Stimulated activated naive CD8-positive, alpha-beta T cell treated with anti-CD3 and anti-CD28 coated beads, Interleukin-15, amount 100 ng/mL, for 72 hours (primary cell): ENCODE measurements around the gene FAAP20.
"Not testable (repeated sequence)": the region's sequence is repeated elsewhere in the genome, so short reads cannot be mapped to it uniquely, and the experiment has no call there.

Experiments
- ATAC-seq: fragments of 150-1000 bp; cut with Tn5 transposase; 2 replicates; pipeline ENCODE4 v1.10.0; 2021; ENCODE audit warnings: mild to moderate bottlenecking, moderate library complexity
- DNase-seq, 2 donors: peaks; one replicate each; pipeline ENCODE4 v3.0.0; 2021 to 2022
- H3K27ac Mint-ChIP-seq, 2 donors: one replicate each; pipeline ENCODE4 v1.8.0; 2022; ENCODE audit warnings: mild to moderate bottlenecking in 2 of 2, mixed read lengths in 2 of 2, moderate library complexity in 2 of 2
- H3K27me3 Mint-ChIP-seq: one replicate; pipeline ENCODE4 v1.8.0; 2022; ENCODE audit warnings: mixed read lengths
- H3K4me1 Mint-ChIP-seq: one replicate; pipeline ENCODE4 v1.8.0; 2022; ENCODE audit warnings: mild to moderate bottlenecking, mixed read lengths
- H3K4me3 Mint-ChIP-seq, 2 donors: one replicate each; pipeline ENCODE4 v1.8.0; 2022; ENCODE audit warnings: mild to moderate bottlenecking in 2 of 2, mixed read lengths in 2 of 2, moderate library complexity in 1 of 2
- H3K9me3 Mint-ChIP-seq, 2 donors: one replicate each; pipeline ENCODE4 v1.8.0; 2022; ENCODE audit warnings: mixed read lengths in 2 of 2

FAAP20 gene

GRCh38 chr1:2152954-2153353 lies 41.6 kb downstream of the FAAP20 start:
- Mint-ChIP-seq H3K9me3 (peaks cover 8 to 11% of the 10 kb centered on the region in 2 donors), H3K27me3 (no peaks in the 10 kb centered on the region), H3K27ac (peak overlapping the region in 1 of 2 donors; percentile 87), H3K4me1 (peaks cover 32% of the 10 kb centered on the region), H3K4me3 (peak overlapping the region; percentile 0 to 61)
- ATAC-seq: peak; percentile 56
- DNase-seq: peak in 1 of 2 donors; percentile 41

- Mint-ChIP-seq H3K9me3 (peaks cover 8 to 11% of the 10 kb centered on the region in 2 donors), H3K4me1 (peaks cover 32% of the 10 kb centered on the region), H3K27ac (no peak overlapping the region), H3K27me3 (no peaks in the 10 kb centered on the region), H3K4me3 (no peak overlapping the region)
- DNase-seq (no peak), ATAC-seq (no peak)
These were observed 42.7 kb downstream of the FAAP20 start for GRCh38 chr1:2151911-2152310.

GRCh38 chr1:2151252-2151651 lies 43.3 kb downstream of the FAAP20 start:
- no peaks in the 10 kb centered on the region for H3K27me3 Mint-ChIP-seq
- DNase-seq (no peak), ATAC-seq (no peak)
- no peak overlapping the region for H3K27ac Mint-ChIP-seq
- peaks cover 8 to 11% of the 10 kb centered on the region in 2 donors for H3K9me3 Mint-ChIP-seq
- no peak overlapping the region for H3K4me3 Mint-ChIP-seq
- H3K4me1 Mint-ChIP-seq: peaks cover 32% of the 10 kb centered on the region

- Mint-ChIP-seq H3K9me3 (peaks cover 8 to 11% of the 10 kb centered on the region in 2 donors), H3K4me3 (peak overlapping the region in 1 of 2 donors; percentile 1), H3K4me1 (peaks cover 32% of the 10 kb centered on the region), H3K27ac (no peak overlapping the region), H3K27me3 (no peaks in the 10 kb centered on the region)
- DNase-seq (no peak), ATAC-seq (no peak)
These were observed 43.8 kb downstream of the FAAP20 start for GRCh38 chr1:2150801-2151200.

GRCh38 chr1:2148691-2149090 lies 45.9 kb downstream of the FAAP20 start:
- H3K27ac Mint-ChIP-seq: no peak overlapping the region
- peak; percentile 34 to 61 for DNase-seq
- no peaks in the 10 kb centered on the region for H3K27me3 Mint-ChIP-seq

GRCh38 chr1:2147869-2148268 lies 46.7 kb downstream of the FAAP20 start:
- H3K27ac Mint-ChIP-seq, DNase-seq, H3K27me3 Mint-ChIP-seq, H3K4me3 Mint-ChIP-seq, ATAC-seq, H3K9me3 Mint-ChIP-seq: not testable (repeated sequence)
- H3K4me1 Mint-ChIP-seq: peaks cover 36% of the 10 kb centered on the region

More at GRCh38 chr1:2148691-2149090, 45.9 kb downstream of the FAAP20 start:
- Mint-ChIP-seq H3K4me3 (no peak overlapping the region), H3K4me1 (peaks cover 39% of the 10 kb centered on the region), H3K9me3 (no peaks in the 10 kb centered on the region)
- ATAC-seq: peak; percentile 82

GRCh38 chr1:2146836-2147517 lies 47.6 kb downstream of the FAAP20 start:
- Mint-ChIP-seq H3K27ac (no peak overlapping the region), H3K9me3 (no peaks in the 10 kb centered on the region), H3K4me3 (no peak overlapping the region), H3K4me1 (peaks cover 37% of the 10 kb centered on the region), H3K27me3 (no peaks in the 10 kb centered on the region)
- no peak for ATAC-seq
- DNase-seq: no peak

- H3K9me3 Mint-ChIP-seq: no peaks in the 10 kb centered on the region
- H3K4me3 Mint-ChIP-seq: no peak overlapping the region
- ATAC-seq (peak; percentile 61), DNase-seq (peak in 1 of 2 donors; percentile 31)
- no peak overlapping the region for H3K27ac Mint-ChIP-seq
- H3K27me3 Mint-ChIP-seq: no peaks in the 10 kb centered on the region
- H3K4me1 Mint-ChIP-seq: peaks cover 36% of the 10 kb centered on the region
These were observed 48.4 kb downstream of the FAAP20 start for GRCh38 chr1:2145946-2146835.

- Mint-ChIP-seq H3K27me3 (no peaks in the 10 kb centered on the region), H3K9me3 (no peaks in the 10 kb centered on the region), H3K4me3 (no peak overlapping the region), H3K27ac (no peak overlapping the region), H3K4me1 (peaks cover 43% of the 10 kb centered on the region)
- no peak for ATAC-seq
- no peak for DNase-seq
These were observed 50.0 kb downstream of the FAAP20 start for GRCh38 chr1:2144501-2145090.

- Mint-ChIP-seq H3K9me3 (no peaks in the 10 kb centered on the region), H3K4me3 (no peak overlapping the region), H3K4me1 (peaks cover 48% of the 10 kb centered on the region), H3K27ac (no peak overlapping the region), H3K27me3 (no peaks in the 10 kb centered on the region)
- ATAC-seq (no peak), DNase-seq (no peak)
These were observed 50.6 kb downstream of the FAAP20 start for GRCh38 chr1:2143814-2144500.

GRCh38 chr1:2141025-2141424 lies 53.5 kb downstream of the FAAP20 start:
- H3K27ac Mint-ChIP-seq: no peak overlapping the region
- DNase-seq (no peak), ATAC-seq (no peak)
- H3K9me3 Mint-ChIP-seq: no peaks in the 10 kb centered on the region
- H3K4me1 Mint-ChIP-seq: peaks cover 68% of the 10 kb centered on the region
- no peaks in the 10 kb centered on the region for H3K27me3 Mint-ChIP-seq
- no peak overlapping the region for H3K4me3 Mint-ChIP-seq
